SK-N-SH (cell line): ENCODE results near the gene FLCN. TPM values are rescaled to one million over a fixed set of nuclear protein-coding genes. Genes with fewer than 3 reads are reported as not detected.

Experiments used
- CTCF ChIA-PET: fragments of 300-600, 350-600 bp; formaldehyde crosslinking; extraction: SDS; loops from one replicate; lab custom pipeline; 2021; lab: Yijun Ruan, JAX
- POLR2A ChIA-PET: fragments of 350-600 bp; sonication (Branson Sonifier 250); formaldehyde crosslinking; extraction: SDS; loops from one replicate; lab custom pipeline; 2020; ENCODE audit warnings: antibody characterized with exemption, inconsistent platforms; lab: Yijun Ruan, JAX
- DNase-seq: peaks from one replicate; pipeline ENCODE4 v3.0.0; 2012
- H2AFZ ChIP-seq: fragments of 200-600 bp; sonication (generic); 2 replicates; pipeline ENCODE4 v1.8.1; 2016; ENCODE audit warnings: antibody characterized with exemption, mild to moderate bottlenecking, low read depth
- H3F3A ChIP-seq: fragments of 200-600 bp; sonication (generic); replicated peaks from 2 replicates; pipeline ENCODE3; 2016; ENCODE audit warnings: antibody characterized with exemption, mild to moderate bottlenecking; ENCODE audit not compliant: insufficient read depth
- H3K27ac ChIP-seq, 2 experiments: fragments of 200-500 bp in 1 of 2; fragments of 200-600 bp in 1 of 2; sonication (Bioruptor generic) in 1 of 2; sonication (generic), shearing (Covaris generic) in 1 of 2; 2 replicates each; pipeline versions ENCODE4 v1.5.1 to v1.6.1; 2014 to 2016; ENCODE audit warnings: low read depth in 2 of 2, inconsistent platforms in 1 of 2, low read length in 1 of 2, mild to moderate bottlenecking in 1 of 2, mixed read lengths in 1 of 2
- H3K27me3 ChIP-seq: fragments of 200-600 bp; sonication (generic), shearing (Covaris generic); 2 replicates; pipeline ENCODE4 v1.6.1; 2016; ENCODE audit warnings: mixed run types; ENCODE audit not compliant: insufficient read depth
- H3K36me3 ChIP-seq, 2 experiments: fragments of 200-500 bp in 1 of 2; fragments of 200-600 bp in 1 of 2; sonication (Bioruptor generic) in 1 of 2; sonication (generic) in 1 of 2; replicated peaks in 1 of 2; 2 replicates each; pipeline versions ENCODE3 to v1.5.1; 2014 to 2016; ENCODE audit warnings: low read length in 1 of 2, mild to moderate bottlenecking in 1 of 2; ENCODE audit not compliant: insufficient read depth in 2 of 2, control insufficient read depth in 1 of 2
- H3K4me1 ChIP-seq, 2 experiments: fragments of 200-500 bp in 1 of 2; fragments of 200-600 bp in 1 of 2; sonication (Bioruptor generic) in 1 of 2; sonication (generic), shearing (Covaris generic) in 1 of 2; 2 replicates each; pipeline versions ENCODE4 v1.5.1 to v1.6.1; 2014 to 2016; ENCODE audit warnings: low read depth in 1 of 2, low read length in 1 of 2, mixed run types in 1 of 2; ENCODE audit not compliant: insufficient read depth in 2 of 2, control insufficient read depth in 1 of 2
- H3K4me2 ChIP-seq: fragments of 200-600 bp; sonication (generic), shearing (Covaris generic); 2 replicates; pipeline ENCODE4 v1.6.1; 2017; ENCODE audit warnings: mixed run types
- H3K4me3 ChIP-seq, 2 experiments: fragments of 200-500 bp in 1 of 2; fragments of 200-600 bp in 1 of 2; sonication (Bioruptor generic) in 1 of 2; sonication (generic), shearing (Covaris generic) in 1 of 2; 2 replicates each; pipeline versions ENCODE4 v1.5.1 to v1.8.1; 2014 to 2016; ENCODE audit warnings: low read depth in 2 of 2, inconsistent platforms in 1 of 2, low read length in 1 of 2, mild to moderate bottlenecking in 1 of 2, mixed read lengths in 1 of 2, moderate library complexity in 1 of 2
- H3K79me2 ChIP-seq: fragments of 200-600 bp; sonication (generic); 2 replicates; pipeline ENCODE4 v1.8.1; 2017; ENCODE audit warnings: mild to moderate bottlenecking; ENCODE audit not compliant: insufficient read depth
- H3K9ac ChIP-seq: fragments of 200-600 bp; sonication (generic); 2 replicates; pipeline ENCODE4 v1.6.1; 2017; ENCODE audit warnings: mixed run types
- H3K9me2 ChIP-seq: fragments of 200-600 bp; sonication (generic); 2 replicates; pipeline ENCODE4 v1.6.1; 2017; ENCODE audit warnings: mixed run types
- H3K9me3 ChIP-seq: fragments of 200-600 bp; sonication (generic); 2 replicates; pipeline ENCODE4 v1.6.1; 2017; ENCODE audit warnings: mixed run types, mild to moderate bottlenecking, moderate library complexity
- H4K20me1 ChIP-seq: fragments of 200-600 bp; sonication (generic); 2 replicates; pipeline ENCODE4 v1.6.1; 2017; ENCODE audit warnings: mild to moderate bottlenecking, mixed run types; ENCODE audit not compliant: insufficient read depth
- ELF1 ChIP-seq: IDR thresholded peaks from 2 replicates; pipeline ENCODE4 v1.4.0; 2012
- EZH2phosphoT487 ChIP-seq: fragments of 200-600 bp; sonication (generic); IDR thresholded peaks from 2 replicates; pipeline ENCODE4 v1.6.1; 2017; ENCODE audit warnings: low read depth, mixed run types, mild to moderate bottlenecking, antibody characterized with exemption, moderate library complexity, borderline replicate concordance
- FOXM1 ChIP-seq: IDR thresholded peaks from 2 replicates; pipeline ENCODE4 v1.4.0; 2012; ENCODE audit warnings: low read depth, mild to moderate bottlenecking
- GATA2 ChIP-seq: sonication (generic); formaldehyde crosslinking; IDR thresholded peaks from 2 replicates; pipeline ENCODE4 v1.5.0; 2020; ENCODE audit warnings: mild to moderate bottlenecking, missing genetic modification reagents
- JUND ChIP-seq: IDR thresholded peaks from 2 replicates; pipeline ENCODE4 v1.4.0; 2012
- MEF2A ChIP-seq: IDR thresholded peaks from 2 replicates; pipeline ENCODE4 v1.4.0; 2012; ENCODE audit warnings: low read depth, borderline replicate concordance
- MXI1 ChIP-seq: IDR thresholded peaks from 2 replicates; pipeline ENCODE4 v1.6.1; 2012; ENCODE audit warnings: mild to moderate bottlenecking, low read depth, low read length, improper control_type of control experiment
- RAD21 ChIP-seq: IDR thresholded peaks from 2 replicates; pipeline ENCODE4 v1.6.1; 2012; ENCODE audit warnings: mild to moderate bottlenecking, low read length
- REST ChIP-seq: IDR thresholded peaks from 2 replicates; pipeline ENCODE4 v1.6.1; 2012; ENCODE audit warnings: mild to moderate bottlenecking, low read depth, low read length, moderate library complexity
- RFX5 ChIP-seq: IDR thresholded peaks from 2 replicates; pipeline ENCODE4 v1.6.1; 2012; ENCODE audit warnings: mild to moderate bottlenecking, improper control_type of control experiment, low read length
- RXRA ChIP-seq: IDR thresholded peaks from 2 replicates; pipeline ENCODE4 v1.4.0; 2012; ENCODE audit warnings: low read depth, mild to moderate bottlenecking, borderline replicate concordance
- SMC3 ChIP-seq: IDR thresholded peaks from 2 replicates; pipeline ENCODE4 v1.6.1; 2012; ENCODE audit warnings: low read depth, low read length, improper control_type of control experiment
- TAF1 ChIP-seq: IDR thresholded peaks from 2 replicates; pipeline ENCODE4 v1.6.1; 2012; ENCODE audit warnings: low read depth, mild to moderate bottlenecking, low read length, moderate library complexity, borderline replicate concordance
- TCF12 ChIP-seq: IDR thresholded peaks from 2 replicates; pipeline ENCODE4 v1.4.0; 2012
- TEAD4 ChIP-seq: IDR thresholded peaks from 2 replicates; pipeline ENCODE4 v1.4.0; 2012; ENCODE audit warnings: mild to moderate bottlenecking, borderline replicate concordance; ENCODE audit not compliant: insufficient read depth
- USF1 ChIP-seq: IDR thresholded peaks from 2 replicates; pipeline ENCODE4 v1.4.0; 2012; ENCODE audit warnings: low read depth, borderline replicate concordance
- USF2 ChIP-seq: fragments of 150-350 bp; IDR thresholded peaks from 2 replicates; pipeline ENCODE4 v1.6.1; 2017; ENCODE audit warnings: antibody characterized with exemption, low read length, low read depth, borderline replicate concordance
- ZBTB33 ChIP-seq: IDR thresholded peaks from 2 replicates; pipeline ENCODE4 v1.4.0; 2012; ENCODE audit warnings: low read depth, borderline replicate concordance
- WGBS: methylation state at CpG from one replicate; pipeline ENCODE4 v1.1.6; 2017; ENCODE audit warnings: low lambda C conversion rate; 5-methylcytosine and 5-hydroxymethylcytosine counted together
- polyA plus RNA-seq, 3 experiments: library from polyadenylated mRNA; depleted of rRNA; stranded (reverse); fragments of >200 nt; gene quantifications; 2 replicates each; pipeline ENCODE4 v1.2.3, GENCODE V29; 2012
- TF ChIP-seq, protein P1 (sequence below): fragments of 150-350 bp; IDR thresholded peaks from 2 replicates; pipeline ENCODE4 v1.6.1; 2016; ENCODE audit warnings: mild to moderate bottlenecking, low read depth, low read length

Gene FLCN
- polyA plus RNA-seq, 1 of the 3 experiments (the other 2 are of a cell fraction) = 14.6 TPM

DNA sequence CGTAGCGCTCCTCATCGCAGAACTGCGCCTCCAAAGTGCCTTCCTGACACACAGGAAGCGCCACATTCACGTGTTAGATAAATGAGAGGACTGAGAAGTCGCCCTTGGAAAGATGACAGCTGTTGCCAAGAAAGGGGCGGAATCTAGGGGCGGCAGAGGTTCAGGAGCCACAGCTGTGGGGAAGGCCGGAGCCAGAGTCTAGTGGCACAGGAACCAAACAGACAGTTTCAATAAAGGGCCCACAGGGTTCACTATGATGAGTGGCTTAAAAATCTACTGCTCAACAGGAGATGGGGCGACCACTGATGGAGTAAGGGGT, 4.7 kb downstream of the FLCN start:
- peaks cover 9 to 28% of the 10 kb centered on the region in 2 experiments for H3K36me3 ChIP-seq
- peaks cover 4 to 12% of the 10 kb centered on the region in 2 experiments; a peak in 3 of 4 replicates for H3K4me1 ChIP-seq
- no peaks in the 10 kb centered on the region for H3F3A ChIP-seq
- no peak overlapping the region for H3K4me3 ChIP-seq
- H3K27me3 ChIP-seq = no peaks in the 10 kb centered on the region
- no peak for TF ChIP-seq EZH2phosphoT487
- no peak for TF ChIP-seq TCF12
- TF ChIP-seq ZBTB33 = no peak
- TF ChIP-seq REST = no peak
- no peak for TF ChIP-seq RFX5
- no peak for TF ChIP-seq RXRA
- no peak for TF ChIP-seq MXI1
- no peak for TF ChIP-seq GATA2 (CRISPR knock-in tag)
- no peak for TF ChIP-seq JUND
- no peak for TF ChIP-seq TAF1
- TF ChIP-seq MEF2A = no peak
- TF ChIP-seq USF2 = no peak
- TF ChIP-seq SMC3 = no peak
- TF ChIP-seq ELF1 = no peak
- no peak for TF ChIP-seq FOXM1
- no peak for TF ChIP-seq RAD21
- TF ChIP-seq TEAD4 = no peak
- TF ChIP-seq, protein P1, sequence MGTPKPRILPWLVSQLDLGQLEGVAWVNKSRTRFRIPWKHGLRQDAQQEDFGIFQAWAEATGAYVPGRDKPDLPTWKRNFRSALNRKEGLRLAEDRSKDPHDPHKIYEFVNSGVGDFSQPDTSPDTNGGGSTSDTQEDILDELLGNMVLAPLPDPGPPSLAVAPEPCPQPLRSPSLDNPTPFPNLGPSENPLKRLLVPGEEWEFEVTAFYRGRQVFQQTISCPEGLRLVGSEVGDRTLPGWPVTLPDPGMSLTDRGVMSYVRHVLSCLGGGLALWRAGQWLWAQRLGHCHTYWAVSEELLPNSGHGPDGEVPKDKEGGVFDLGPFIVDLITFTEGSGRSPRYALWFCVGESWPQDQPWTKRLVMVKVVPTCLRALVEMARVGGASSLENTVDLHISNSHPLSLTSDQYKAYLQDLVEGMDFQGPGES = no peak
- no peak for TF ChIP-seq USF1
- TF ChIP-seq, all 33 proteins: peak for 0
- ChIA-PET CTCF (interaction anchor here (1.8 kb wide), 1 partner anchor 12 kb away, joined by 5 read pairs; no protein-coding TSS in a partner anchor), POLR2A (no interaction called here)
- no peak overlapping the region for H3K4me2 ChIP-seq
- no peak for DNase-seq
- no peaks in the 10 kb centered on the region for H3K9me3 ChIP-seq
- peaks cover 21% of the 10 kb centered on the region for H4K20me1 ChIP-seq
- 88% methylated on average over 11 of the region's 11 CpGs for WGBS
- no peak overlapping the region for H3K27ac ChIP-seq
- H2AFZ ChIP-seq = no peak overlapping the region
- H3K79me2 ChIP-seq = peaks cover 47% of the 10 kb centered on the region
- H3K9ac ChIP-seq = no peak overlapping the region
- H3K9me2 ChIP-seq = no peaks in the 10 kb centered on the region
